H9 (cell line): ENCODE measurements around the gene ZNF521. TPM values are rescaled to one million over a fixed set of nuclear protein-coding genes. Genes with fewer than 3 reads are reported as not detected.

Experiments
- DNase-seq: peaks from one replicate; pipeline ENCODE4 v3.0.0-alpha.2; 2017
- H2AFZ ChIP-seq: one replicate; pipeline ENCODE4 v1.6.1; 2013; ENCODE audit warnings: mild to moderate bottlenecking, low read length, control low read depth, moderate library complexity
- H2AK5ac ChIP-seq: 2 replicates; pipeline ENCODE4 v1.6.1; 2013; ENCODE audit warnings: low read length, control low read depth, mixed read lengths; ENCODE audit not compliant: insufficient read length
- H2BK120ac ChIP-seq: one replicate; pipeline ENCODE4 v1.6.1; 2013; ENCODE audit warnings: low read depth, mild to moderate bottlenecking, low read length, control low read depth, inconsistent platforms; ENCODE audit not compliant: poor library complexity, severe bottlenecking
- H2BK12ac ChIP-seq: 2 replicates; pipeline ENCODE4 v1.6.1; 2013; ENCODE audit warnings: low read length, control low read depth, mixed read lengths, low read depth; ENCODE audit not compliant: insufficient read length
- H2BK15ac ChIP-seq: 2 replicates; pipeline ENCODE4 v1.6.1; 2013; ENCODE audit warnings: low read depth, low read length, control low read depth
- H2BK20ac ChIP-seq: one replicate; pipeline ENCODE4 v1.6.1; 2013; ENCODE audit warnings: low read depth, mild to moderate bottlenecking, low read length, control low read depth, inconsistent platforms; ENCODE audit not compliant: poor library complexity, severe bottlenecking
- H2BK5ac ChIP-seq: 2 replicates; pipeline ENCODE4 v1.6.1; 2013; ENCODE audit warnings: low read length, control low read depth, mixed read lengths; ENCODE audit not compliant: insufficient read length
- H3K14ac ChIP-seq: 2 replicates; pipeline ENCODE4 v1.6.1; 2013; ENCODE audit warnings: low read length, control low read depth; ENCODE audit not compliant: insufficient read depth
- H3K18ac ChIP-seq: 2 replicates; pipeline ENCODE4 v1.6.1; 2013; ENCODE audit warnings: low read depth, mild to moderate bottlenecking, mixed read lengths, low read length, control low read depth; ENCODE audit not compliant: insufficient read length
- H3K23ac ChIP-seq: 2 replicates; pipeline ENCODE4 v1.6.1; 2013; ENCODE audit warnings: low read length, control low read depth, mixed read lengths, low read depth; ENCODE audit not compliant: insufficient read length
- H3K23me2 ChIP-seq: 2 replicates; pipeline ENCODE4 v1.6.1; 2013; ENCODE audit warnings: low read depth, mild to moderate bottlenecking, mixed read lengths, low read length, control low read depth; ENCODE audit not compliant: insufficient read length, poor library complexity, severe bottlenecking
- H3K27ac ChIP-seq: 2 replicates; pipeline ENCODE4 v1.5.1; 2013; ENCODE audit warnings: low read length, control low read depth, mixed read lengths, low read depth; ENCODE audit not compliant: insufficient read length
- H3K27me3 ChIP-seq: 2 replicates; pipeline ENCODE4 v1.6.1; 2013; ENCODE audit warnings: low read length, control low read depth, inconsistent platforms; ENCODE audit not compliant: insufficient read depth
- H3K4ac ChIP-seq: 2 replicates; pipeline ENCODE4 v1.6.1; 2013; ENCODE audit warnings: low read depth, mild to moderate bottlenecking, control low read depth, inconsistent platforms, low read length, moderate library complexity
- H3K4me1 ChIP-seq: 2 replicates; pipeline ENCODE4 v1.6.1; 2013; ENCODE audit warnings: low read length, control low read depth, inconsistent platforms; ENCODE audit not compliant: insufficient read depth
- H3K4me2 ChIP-seq: 2 replicates; pipeline ENCODE4 v1.6.1; 2013; ENCODE audit warnings: low read length, control low read depth, mixed read lengths; ENCODE audit not compliant: insufficient read length, insufficient read depth
- H3K56ac ChIP-seq: 2 replicates; pipeline ENCODE4 v1.6.1; 2013; ENCODE audit warnings: low read depth, mild to moderate bottlenecking, mixed read lengths, low read length, control low read depth; ENCODE audit not compliant: insufficient read length
- H3K79me1 ChIP-seq: 2 replicates; pipeline ENCODE4 v1.6.1; 2013; ENCODE audit warnings: low read depth, mild to moderate bottlenecking, moderate library complexity, low read length, control low read depth, inconsistent platforms; ENCODE audit not compliant: insufficient read depth, poor library complexity, severe bottlenecking
- H3K79me2 ChIP-seq: 2 replicates; pipeline ENCODE4 v1.6.1; 2013; ENCODE audit warnings: low read length, control low read depth, inconsistent platforms; ENCODE audit not compliant: insufficient read depth
- H3K9ac ChIP-seq: 2 replicates; pipeline ENCODE4 v1.6.1; 2013; ENCODE audit warnings: low read length, control low read depth, mixed read lengths; ENCODE audit not compliant: insufficient read length; ENCODE audit errors: extremely low read depth
- H3K9me3 ChIP-seq: one replicate; pipeline ENCODE4 v1.6.1; 2013; ENCODE audit warnings: low read depth, low read length, inconsistent platforms; ENCODE audit not compliant: control insufficient read depth
- H3T11ph ChIP-seq: one replicate; pipeline ENCODE4 v1.6.1; 2013; ENCODE audit warnings: mild to moderate bottlenecking, low read length, control low read depth, inconsistent platforms
- H4K20me1 ChIP-seq: one replicate; pipeline ENCODE4 v1.6.1; 2013; ENCODE audit not compliant: control insufficient read depth, insufficient read length, insufficient read depth
- H4K5ac ChIP-seq: 2 replicates; pipeline ENCODE4 v1.6.1; 2013; ENCODE audit warnings: low read depth, mild to moderate bottlenecking, mixed read lengths, low read length, control low read depth; ENCODE audit not compliant: insufficient read length
- H4K8ac ChIP-seq: replicated peaks from 2 replicates; pipeline ENCODE4 v1.6.1; 2013; ENCODE audit warnings: low read length, control low read depth, mixed read lengths, low read depth; ENCODE audit not compliant: insufficient read length
- H4K91ac ChIP-seq: 2 replicates; pipeline ENCODE4 v1.6.1; 2013; ENCODE audit warnings: low read depth, mild to moderate bottlenecking, moderate library complexity, mixed read lengths, low read length, control low read depth; ENCODE audit not compliant: insufficient read length
- H3K27ac Mint-ChIP-seq, 3 experiments: 2 replicates in 2 of 3; 3 replicates in 1 of 3; pipeline ENCODE4 v1.8.0; 2020 to 2021; ENCODE audit warnings: mixed read lengths in 3 of 3, mild to moderate bottlenecking in 1 of 3, moderate library complexity in 1 of 3
- H3K27me3 Mint-ChIP-seq: 2 replicates; pipeline ENCODE4 v1.8.0; 2021; ENCODE audit warnings: low read depth, mild to moderate bottlenecking, moderate library complexity, mixed read lengths
- H3K36me3 Mint-ChIP-seq, 3 experiments: 2 replicates in 2 of 3; 3 replicates in 1 of 3; pipeline ENCODE4 v1.8.0; 2020 to 2021; ENCODE audit warnings: low read depth in 3 of 3, mixed read lengths in 3 of 3; ENCODE audit not compliant: insufficient read depth in 1 of 3
- H3K4me1 Mint-ChIP-seq, 2 experiments: 2 replicates each; pipeline ENCODE4 v1.8.0; 2020; ENCODE audit warnings: mixed read lengths in 2 of 2
- H3K4me3 Mint-ChIP-seq, 2 experiments: 2 replicates in 1 of 2; 3 replicates in 1 of 2; pipeline ENCODE4 v1.8.0; 2020 to 2021; ENCODE audit warnings: mild to moderate bottlenecking in 2 of 2, mixed read lengths in 2 of 2, moderate library complexity in 1 of 2
- H3K9me3 Mint-ChIP-seq, 2 experiments: 2 replicates in 1 of 2; 3 replicates in 1 of 2; pipeline ENCODE4 v1.8.0; 2020; ENCODE audit warnings: mild to moderate bottlenecking in 2 of 2, mixed read lengths in 2 of 2, moderate library complexity in 1 of 2
- CTCF ChIP-seq: fragments of 200-600 bp; sonication (generic); conservative IDR thresholded peaks from 3 replicates; pipeline ENCODE4 v1.8.0; 2021; ENCODE audit warnings: antibody characterized with exemption, mild to moderate bottlenecking
- WGBS: extraction: QIAGEN DNeasy Blood & Tissue Kit; methylation state at CpG from one replicate; pipeline ENCODE4 v1.1.7; 2013; ENCODE audit warnings: missing lambda C conversion rate, low lambda C conversion rate, mixed read lengths; ENCODE audit not compliant: insufficient read length; ENCODE audit errors: extremely low coverage; 5-methylcytosine and 5-hydroxymethylcytosine counted together
- total RNA-seq: library from RNA; stranded (reverse); gene quantifications from 2 replicates; pipeline ENCODE4 v1.2.1, GENCODE V29; 2021

Gene ZNF521
- total RNA-seq, 1 experiment from 2014 or later, result 3.3 TPM

- H3K9me3 Mint-ChIP-seq, result no peaks in the 10 kb centered on the region
- Histone ChIP-seq H3K14ac (no peak overlapping the region), H2BK20ac (no peak overlapping the region), H4K20me1 (no peaks in the 10 kb centered on the region), H2AK5ac (no peak overlapping the region), H3K4me2 (no peak overlapping the region), H4K5ac (no peak overlapping the region), H4K8ac (no peak overlapping the region), H4K91ac (no peak overlapping the region), H3K18ac (no peak overlapping the region), H3T11ph (no peak overlapping the region), H3K56ac (no peak overlapping the region), H3K9me3 (no peaks in the 10 kb centered on the region), H2BK15ac (no peak overlapping the region), H2AFZ (no peak overlapping the region), H2BK12ac (no peak overlapping the region), H3K4ac (no peak overlapping the region), H3K79me1 (no peaks in the 10 kb centered on the region), H3K4me1 (peaks cover 7% of the 10 kb centered on the region), H3K9ac (no peak overlapping the region), H3K27me3 (no peaks in the 10 kb centered on the region), H3K23me2 (no peaks in the 10 kb centered on the region), H2BK120ac (no peak overlapping the region), H3K27ac (no peak overlapping the region), H3K79me2 (no peaks in the 10 kb centered on the region), H2BK5ac (no peak overlapping the region), H3K23ac (no peak overlapping the region)
- H3K27me3 Mint-ChIP-seq, result peaks cover 3% of the 10 kb centered on the region
- no peak overlapping the region for H3K4me3 Mint-ChIP-seq
- no peak for TF ChIP-seq CTCF
- H3K4me1 Mint-ChIP-seq, result peaks cover 44 to 66% of the 10 kb centered on the region in 2 experiments
- no peaks in the 10 kb centered on the region for H3K36me3 Mint-ChIP-seq
- no peak overlapping the region for H3K27ac Mint-ChIP-seq
- no CpG with 5 or more reads among the region's 18 CpGs for WGBS
- DNase-seq, result no peak
Measured at GRCh38 chr18:25077944-25078723, 273.8 kb downstream of the ZNF521 start.
